DOHH2 (cell line): ENCODE measurements around the gene CBR3.

Experiments
- H3F3A ChIP-seq: fragments of 200-600 bp; sonication (generic), shearing (Covaris generic); 2 replicates; pipeline ENCODE4 v1.6.0; 2016; ENCODE audit warnings: antibody characterized with exemption, mild to moderate bottlenecking; ENCODE audit not compliant: control insufficient read depth, insufficient read depth
- H3K27ac ChIP-seq: fragments of 200-600 bp; sonication (generic); 2 replicates; pipeline ENCODE4 v1.5.1; 2014; ENCODE audit warnings: low read depth, mild to moderate bottlenecking, low read length, moderate library complexity
- H3K27me3 ChIP-seq: fragments of 200-600 bp; sonication (generic); 2 replicates; pipeline ENCODE4 v1.6.1; 2014; ENCODE audit warnings: mild to moderate bottlenecking, low read length, mixed read lengths; ENCODE audit not compliant: control insufficient read depth
- H3K36me3 ChIP-seq: fragments of 200-600 bp; sonication (generic); 2 replicates; pipeline ENCODE4 v1.6.1; 2014; ENCODE audit warnings: mild to moderate bottlenecking, low read length, moderate library complexity, mixed read lengths; ENCODE audit not compliant: control insufficient read depth
- H3K4me1 ChIP-seq: fragments of 200-600 bp; sonication (generic); 2 replicates; pipeline ENCODE4 v1.6.1; 2014; ENCODE audit warnings: mild to moderate bottlenecking, low read length, mixed read lengths; ENCODE audit not compliant: control insufficient read depth
- H3K4me2 ChIP-seq: fragments of 200-600 bp; sonication (generic); 2 replicates; pipeline ENCODE4 v1.6.0; 2014; ENCODE audit warnings: mild to moderate bottlenecking, low read length, moderate library complexity
- H3K4me3 ChIP-seq: fragments of 200-600 bp; sonication (generic); 2 replicates; pipeline ENCODE4 v1.5.1; 2014; ENCODE audit warnings: mild to moderate bottlenecking, low read length, mixed read lengths
- H3K79me2 ChIP-seq: fragments of 200-600 bp; sonication (generic); 2 replicates; pipeline ENCODE4 v1.6.1; 2014; ENCODE audit warnings: mild to moderate bottlenecking, low read length, mixed read lengths; ENCODE audit not compliant: control insufficient read depth
- H3K9me2 ChIP-seq: fragments of 200-600 bp; sonication (generic); replicated peaks from 2 replicates; pipeline ENCODE4 v1.6.1; 2014; ENCODE audit warnings: mild to moderate bottlenecking, low read length, mixed read lengths; ENCODE audit not compliant: control insufficient read depth
- H3K9me3 ChIP-seq: fragments of 200-600 bp; sonication (generic); 2 replicates; pipeline ENCODE4 v1.6.1; 2014; ENCODE audit warnings: antibody characterized with exemption, low read length, mixed read lengths; ENCODE audit not compliant: control insufficient read depth, insufficient read depth
- H4K20me1 ChIP-seq: fragments of 200-600 bp; sonication (generic); 2 replicates; pipeline ENCODE4 v1.6.0; 2014; ENCODE audit warnings: low read depth, mild to moderate bottlenecking, antibody characterized with exemption, low read length, moderate library complexity; ENCODE audit not compliant: control insufficient read depth, insufficient read depth
- EZH2phosphoT487 ChIP-seq: fragments of 200-600 bp; sonication (generic); IDR thresholded peaks from 2 replicates; pipeline ENCODE4 v1.6.1; 2017; ENCODE audit warnings: borderline replicate concordance, mild to moderate bottlenecking, antibody characterized with exemption, low read length, moderate library complexity, mixed read lengths
- TF ChIP-seq, protein P1 (sequence below): fragments of 200-600 bp; sonication (generic); IDR thresholded peaks from one replicate; pipeline ENCODE4 v1.5.1; 2014; ENCODE audit warnings: antibody characterized with exemption, mild to moderate bottlenecking, low read depth, low read length; ENCODE audit not compliant: poor library complexity, severe bottlenecking

Gene CBR3

DNA sequence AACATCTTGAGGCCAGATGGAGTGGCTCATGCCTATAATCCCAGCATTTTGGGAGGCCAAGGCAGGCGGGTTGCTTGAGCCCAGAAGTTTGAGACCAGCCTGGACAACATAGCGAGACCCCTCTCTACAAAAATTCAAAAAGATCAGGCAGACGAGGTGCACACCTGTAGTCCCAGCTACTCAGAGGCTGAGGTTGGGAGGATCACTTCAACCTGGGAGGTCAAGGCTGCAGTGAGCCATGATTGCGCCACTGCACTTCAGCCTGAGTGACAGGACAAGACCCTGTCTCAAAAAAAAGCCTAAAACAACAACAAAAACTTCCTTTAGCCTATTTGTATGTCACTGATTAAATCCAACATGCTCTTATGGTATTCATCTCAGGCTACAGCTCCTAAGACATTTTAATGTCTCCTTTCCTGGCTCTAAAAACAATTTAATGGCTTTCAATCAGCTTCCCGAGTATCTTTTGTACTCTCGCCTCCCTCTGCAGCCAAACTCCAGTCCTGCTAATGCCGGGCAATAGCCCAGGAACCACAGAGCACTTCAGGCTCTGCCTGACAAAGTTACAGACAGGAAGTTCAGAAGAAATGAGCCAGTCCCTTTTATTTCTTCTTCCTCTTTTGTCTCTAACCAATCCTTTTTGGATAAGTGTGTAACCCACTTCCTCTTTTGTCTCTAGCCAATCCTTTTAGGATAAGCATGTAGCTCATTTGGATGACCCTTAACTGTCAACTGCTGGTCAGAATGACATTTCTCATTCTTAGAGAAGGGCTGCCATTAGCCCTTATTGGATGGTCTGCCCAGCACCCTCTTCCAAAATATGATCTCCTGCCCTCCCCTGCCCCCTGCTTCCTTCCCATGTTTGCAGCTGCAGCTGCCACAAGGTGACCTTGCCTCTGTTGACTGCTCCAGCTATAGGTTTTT is 15.2 kb downstream of the CBR3 start:
- Histone ChIP-seq H4K20me1 (no peaks in the 10 kb centered on the region), H3K4me3 (peak overlapping the region; percentile 55), H3K27ac (peak overlapping the region; percentile 56), H3K79me2 (no peaks in the 10 kb centered on the region), H3F3A (no peaks in the 10 kb centered on the region), H3K9me2 (no peaks in the 10 kb centered on the region), H3K4me1 (peaks cover 26% of the 10 kb centered on the region), H3K36me3 (no peaks in the 10 kb centered on the region), H3K4me2 (peak overlapping the region; percentile 66), H3K27me3 (no peaks in the 10 kb centered on the region), H3K9me3 (no peaks in the 10 kb centered on the region)
- no peak for TF ChIP-seq EZH2phosphoT487
- TF ChIP-seq, protein P1, sequence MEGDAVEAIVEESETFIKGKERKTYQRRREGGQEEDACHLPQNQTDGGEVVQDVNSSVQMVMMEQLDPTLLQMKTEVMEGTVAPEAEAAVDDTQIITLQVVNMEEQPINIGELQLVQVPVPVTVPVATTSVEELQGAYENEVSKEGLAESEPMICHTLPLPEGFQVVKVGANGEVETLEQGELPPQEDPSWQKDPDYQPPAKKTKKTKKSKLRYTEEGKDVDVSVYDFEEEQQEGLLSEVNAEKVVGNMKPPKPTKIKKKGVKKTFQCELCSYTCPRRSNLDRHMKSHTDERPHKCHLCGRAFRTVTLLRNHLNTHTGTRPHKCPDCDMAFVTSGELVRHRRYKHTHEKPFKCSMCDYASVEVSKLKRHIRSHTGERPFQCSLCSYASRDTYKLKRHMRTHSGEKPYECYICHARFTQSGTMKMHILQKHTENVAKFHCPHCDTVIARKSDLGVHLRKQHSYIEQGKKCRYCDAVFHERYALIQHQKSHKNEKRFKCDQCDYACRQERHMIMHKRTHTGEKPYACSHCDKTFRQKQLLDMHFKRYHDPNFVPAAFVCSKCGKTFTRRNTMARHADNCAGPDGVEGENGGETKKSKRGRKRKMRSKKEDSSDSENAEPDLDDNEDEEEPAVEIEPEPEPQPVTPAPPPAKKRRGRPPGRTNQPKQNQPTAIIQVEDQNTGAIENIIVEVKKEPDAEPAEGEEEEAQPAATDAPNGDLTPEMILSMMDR: no peak

GRCh38 chr21:36155603-36156338 is 20.9 kb downstream of the CBR3 start:
- Histone ChIP-seq H4K20me1 (no peaks in the 10 kb centered on the region), H3K27ac (no peak overlapping the region), H3K4me3 (peak overlapping the region; percentile 68), H3K79me2 (no peaks in the 10 kb centered on the region), H3K9me2 (no peaks in the 10 kb centered on the region), H3K27me3 (peaks cover 9% of the 10 kb centered on the region), H3K36me3 (no peaks in the 10 kb centered on the region), H3K9me3 (no peaks in the 10 kb centered on the region), H3K4me1 (peaks cover 18% of the 10 kb centered on the region), H3K4me2 (peak overlapping the region; percentile 82), H3F3A (no peaks in the 10 kb centered on the region)
- no peak for TF ChIP-seq EZH2phosphoT487
- TF ChIP-seq, protein P1: no peak

DNA sequence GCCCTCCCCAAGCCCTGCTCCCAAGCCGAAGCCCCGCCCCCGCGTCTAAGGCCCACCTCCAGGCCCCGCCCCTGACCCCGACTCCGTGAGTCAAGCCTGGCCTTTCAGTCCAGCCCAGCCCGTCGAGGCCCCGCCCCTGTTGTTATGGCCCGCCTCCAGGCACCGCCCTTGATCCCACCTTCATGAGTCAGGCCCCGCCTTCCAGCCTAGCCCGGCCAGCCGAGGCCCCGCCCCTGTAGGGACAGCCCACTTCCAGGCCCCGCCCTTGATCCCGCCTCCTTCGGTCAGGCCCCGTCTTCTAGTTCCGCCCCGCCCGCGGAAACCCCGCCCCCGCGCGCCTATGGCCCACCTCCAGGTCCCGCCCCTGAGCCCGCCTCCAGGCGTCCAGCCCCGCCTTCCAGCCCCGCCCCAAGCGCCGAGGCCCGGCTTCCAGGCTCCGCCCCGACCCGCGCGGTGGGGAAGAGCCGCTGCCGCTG is 21.5 kb downstream of the CBR3 start:
- Histone ChIP-seq H3K9me2 (no peaks in the 10 kb centered on the region), H3K27me3 (peaks cover 9% of the 10 kb centered on the region), H3K9me3 (no peaks in the 10 kb centered on the region), H4K20me1 (no peaks in the 10 kb centered on the region), H3K27ac (no peak overlapping the region), H3K4me2 (peak overlapping the region; percentile 83), H3K4me3 (peak overlapping the region; percentile 92), H3K79me2 (no peaks in the 10 kb centered on the region), H3K36me3 (no peaks in the 10 kb centered on the region), H3F3A (no peaks in the 10 kb centered on the region), H3K4me1 (peaks cover 15% of the 10 kb centered on the region)
- TF ChIP-seq, protein P1: no peak
- no peak for TF ChIP-seq EZH2phosphoT487
